HFFc6 (cell line): ENCODE measurements around the gene RNF150. TPM values are rescaled to one million over a fixed set of nuclear protein-coding genes. Genes with fewer than 3 reads are reported as not detected.

Experiments used
- DNase-seq: peaks from one replicate; pipeline ENCODE4 v3.0.0-alpha.2; 2018
- H3K27ac Mint-ChIP-seq: 2 replicates; pipeline ENCODE4 v1.8.0; 2020; ENCODE audit warnings: mild to moderate bottlenecking, mixed read lengths
- H3K27me3 Mint-ChIP-seq: 2 replicates; pipeline ENCODE4 v1.8.0; 2021; ENCODE audit warnings: mild to moderate bottlenecking, moderate library complexity, mixed read lengths; ENCODE audit not compliant: insufficient read depth
- H3K36me3 Mint-ChIP-seq: 2 replicates; pipeline ENCODE4 v1.8.0; 2021; ENCODE audit warnings: low read depth, mixed read lengths
- H3K4me1 Mint-ChIP-seq: 2 replicates; pipeline ENCODE4 v1.8.0; 2020; ENCODE audit warnings: low read depth, mixed read lengths
- H3K4me3 Mint-ChIP-seq: 2 replicates; pipeline ENCODE4 v1.8.0; 2020; ENCODE audit warnings: mild to moderate bottlenecking, moderate library complexity, mixed read lengths
- H3K9me3 Mint-ChIP-seq: 2 replicates; pipeline ENCODE4 v1.8.0; 2020; ENCODE audit warnings: mild to moderate bottlenecking, mixed read lengths
- total RNA-seq, 6 experiments: library from RNA; stranded (reverse); fragmentation: NEBNext Ultra II Directional; extraction: Animal tissue kit (Norgen Biotek cat#: 25700); gene quantifications; 2 replicates in 1 of 6; 3 replicates in 5 of 6; pipeline ENCODE4 v1.2.3, GENCODE V29; 2021
- TF ChIP-seq, protein P1 (sequence below): fragments of 200-600 bp; sonication (generic); IDR thresholded peaks from 2 replicates; pipeline ENCODE4 v1.5.0; 2021; ENCODE audit warnings: antibody characterized with exemption, mild to moderate bottlenecking

Gene RNF150
- total RNA-seq, 6 experiments from 2014 or later = 15.1 to 24.2 (median 20.7) TPM

DNA sequence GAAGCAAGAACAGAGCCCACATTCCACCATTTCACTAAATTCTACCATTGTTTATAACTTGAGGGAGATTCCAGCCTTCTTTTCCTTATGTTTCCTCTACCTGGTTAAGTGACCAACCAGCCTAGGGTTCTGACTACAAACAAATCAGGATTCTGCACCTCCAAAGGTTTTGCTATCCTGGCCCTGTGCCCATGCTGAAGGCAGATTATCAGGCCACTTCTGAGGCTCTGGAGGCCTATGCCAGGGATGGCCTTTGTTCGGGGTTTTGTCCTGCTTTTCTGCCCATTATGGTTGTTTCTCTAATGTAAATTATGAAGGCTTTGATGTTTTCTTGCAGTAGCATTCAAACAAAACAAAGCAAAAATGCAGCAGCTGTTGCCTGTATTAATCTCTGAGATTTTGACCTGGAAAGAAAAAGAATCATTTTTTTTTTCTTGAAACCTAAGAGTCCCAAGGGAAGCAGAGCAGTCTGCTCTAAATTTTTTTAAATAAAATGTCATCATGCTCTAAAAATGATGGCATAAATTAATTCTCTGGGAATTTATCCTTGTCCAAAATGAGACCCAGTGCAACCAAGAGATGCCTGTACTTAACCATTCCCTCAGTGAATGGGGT, 55.6 kb downstream of the RNF150 start:
- Mint-ChIP-seq H3K4me3 (no peak overlapping the region), H3K27me3 (no peaks in the 10 kb centered on the region), H3K36me3 (no peaks in the 10 kb centered on the region), H3K9me3 (no peaks in the 10 kb centered on the region; the same call in 1 of the 2 replicates), H3K4me1 (peaks cover 23% of the 10 kb centered on the region), H3K27ac (no peak overlapping the region)
- DNase-seq = no peak
- TF ChIP-seq, protein P1, sequence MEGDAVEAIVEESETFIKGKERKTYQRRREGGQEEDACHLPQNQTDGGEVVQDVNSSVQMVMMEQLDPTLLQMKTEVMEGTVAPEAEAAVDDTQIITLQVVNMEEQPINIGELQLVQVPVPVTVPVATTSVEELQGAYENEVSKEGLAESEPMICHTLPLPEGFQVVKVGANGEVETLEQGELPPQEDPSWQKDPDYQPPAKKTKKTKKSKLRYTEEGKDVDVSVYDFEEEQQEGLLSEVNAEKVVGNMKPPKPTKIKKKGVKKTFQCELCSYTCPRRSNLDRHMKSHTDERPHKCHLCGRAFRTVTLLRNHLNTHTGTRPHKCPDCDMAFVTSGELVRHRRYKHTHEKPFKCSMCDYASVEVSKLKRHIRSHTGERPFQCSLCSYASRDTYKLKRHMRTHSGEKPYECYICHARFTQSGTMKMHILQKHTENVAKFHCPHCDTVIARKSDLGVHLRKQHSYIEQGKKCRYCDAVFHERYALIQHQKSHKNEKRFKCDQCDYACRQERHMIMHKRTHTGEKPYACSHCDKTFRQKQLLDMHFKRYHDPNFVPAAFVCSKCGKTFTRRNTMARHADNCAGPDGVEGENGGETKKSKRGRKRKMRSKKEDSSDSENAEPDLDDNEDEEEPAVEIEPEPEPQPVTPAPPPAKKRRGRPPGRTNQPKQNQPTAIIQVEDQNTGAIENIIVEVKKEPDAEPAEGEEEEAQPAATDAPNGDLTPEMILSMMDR = 0 out of 2 replicates have a peak, but pooled peaks have one; percentile 9

DNA sequence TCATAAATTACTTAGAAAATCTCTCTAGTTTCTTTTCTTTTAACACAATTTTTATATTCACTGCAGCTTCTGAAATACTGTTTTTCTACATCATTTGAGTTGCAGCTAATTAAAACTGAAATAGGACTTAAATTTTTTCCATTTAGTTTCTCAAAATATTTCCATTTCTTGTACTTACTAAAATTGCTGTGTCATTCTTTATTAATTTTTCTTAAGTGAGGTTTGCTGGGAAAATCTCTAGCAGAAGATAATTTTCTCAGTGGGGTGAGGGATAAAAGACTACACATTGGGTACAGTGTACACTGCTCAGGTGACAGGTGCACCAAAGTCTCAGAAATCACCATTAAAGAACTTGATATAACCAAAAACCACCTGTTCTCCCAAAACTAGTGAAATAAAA, 57.7 kb downstream of the RNF150 start:
- Mint-ChIP-seq H3K4me1 (peaks cover 22% of the 10 kb centered on the region), H3K4me3 (no peak overlapping the region), H3K27ac (no peak overlapping the region), H3K36me3 (no peaks in the 10 kb centered on the region), H3K9me3 (no peaks in the 10 kb centered on the region; the same call in 1 of the 2 replicates), H3K27me3 (no peaks in the 10 kb centered on the region)
- DNase-seq = no peak
- TF ChIP-seq, protein P1 = no peak

DNA sequence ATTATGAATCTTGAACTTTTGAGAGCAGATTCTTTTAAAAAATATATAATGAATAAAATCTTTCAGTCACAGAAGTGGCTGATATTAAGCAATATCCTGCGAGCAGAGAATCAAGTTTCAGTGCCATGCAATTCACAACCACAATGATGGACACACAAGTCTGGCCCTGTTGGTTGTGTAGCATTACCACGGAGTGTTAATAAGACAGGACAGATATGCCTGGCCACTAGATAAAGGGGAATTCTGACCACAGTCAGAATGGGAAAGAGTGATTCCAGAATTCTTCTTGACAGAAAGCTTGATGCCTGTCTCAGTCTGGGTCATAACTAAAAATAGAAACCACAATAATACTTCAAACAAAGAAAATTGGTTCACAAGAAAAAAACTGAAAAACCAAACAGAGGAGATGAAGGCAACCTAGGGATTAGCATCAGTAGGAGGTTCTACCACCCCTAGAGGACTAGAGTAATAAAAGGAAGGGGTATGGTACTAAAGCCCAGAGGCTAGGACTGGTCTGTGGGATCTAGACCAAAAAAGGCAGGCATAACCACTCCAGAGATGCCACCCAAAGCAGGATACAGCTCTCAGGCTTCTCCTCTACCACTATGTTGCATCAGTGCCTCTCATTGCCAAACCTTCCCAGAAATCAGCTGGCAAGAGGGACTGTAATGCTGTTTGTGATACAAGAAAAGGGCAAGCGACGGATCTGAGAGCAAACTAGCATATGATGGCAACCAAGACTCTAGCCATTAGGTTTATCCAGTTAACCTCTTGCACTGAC, 59.0 kb downstream of the RNF150 start:
- H3K36me3 Mint-ChIP-seq = no peaks in the 10 kb centered on the region
- peaks cover 9% of the 10 kb centered on the region for H3K4me1 Mint-ChIP-seq
- no peak for DNase-seq
- no peaks in the 10 kb centered on the region; the same call in 1 of the 2 replicates for H3K9me3 Mint-ChIP-seq
- no peak overlapping the region for H3K4me3 Mint-ChIP-seq
- no peaks in the 10 kb centered on the region for H3K27me3 Mint-ChIP-seq
- TF ChIP-seq, protein P1 = no peak
- H3K27ac Mint-ChIP-seq = no peak overlapping the region

DNA sequence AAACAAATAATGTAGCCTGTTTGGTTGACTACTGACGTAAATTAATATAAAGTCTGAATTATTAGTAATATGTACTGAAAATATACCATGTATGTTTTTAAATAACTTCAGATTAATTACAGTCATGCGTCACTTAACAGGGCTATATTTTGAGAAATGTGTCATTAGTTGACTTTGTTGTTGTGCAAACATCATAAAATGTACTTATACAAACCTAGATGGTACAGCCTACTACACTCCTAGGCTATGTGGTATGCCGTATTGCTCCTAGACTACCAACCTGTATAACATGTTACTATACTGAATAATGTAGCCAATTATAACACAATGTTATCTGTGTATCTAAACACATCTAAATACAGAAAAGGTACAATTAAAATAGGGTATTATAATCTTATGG, 66.6 kb downstream of the RNF150 start:
- no peaks in the 10 kb centered on the region for H3K27me3 Mint-ChIP-seq
- H3K27ac Mint-ChIP-seq = no peak overlapping the region
- TF ChIP-seq, protein P1 = no peak
- no peaks in the 10 kb centered on the region for H3K9me3 Mint-ChIP-seq
- DNase-seq = no peak
- H3K36me3 Mint-ChIP-seq = peaks cover 4% of the 10 kb centered on the region; the same call in 1 of the 2 replicates
- no peak overlapping the region for H3K4me3 Mint-ChIP-seq
- peaks cover 10% of the 10 kb centered on the region for H3K4me1 Mint-ChIP-seq

DNA sequence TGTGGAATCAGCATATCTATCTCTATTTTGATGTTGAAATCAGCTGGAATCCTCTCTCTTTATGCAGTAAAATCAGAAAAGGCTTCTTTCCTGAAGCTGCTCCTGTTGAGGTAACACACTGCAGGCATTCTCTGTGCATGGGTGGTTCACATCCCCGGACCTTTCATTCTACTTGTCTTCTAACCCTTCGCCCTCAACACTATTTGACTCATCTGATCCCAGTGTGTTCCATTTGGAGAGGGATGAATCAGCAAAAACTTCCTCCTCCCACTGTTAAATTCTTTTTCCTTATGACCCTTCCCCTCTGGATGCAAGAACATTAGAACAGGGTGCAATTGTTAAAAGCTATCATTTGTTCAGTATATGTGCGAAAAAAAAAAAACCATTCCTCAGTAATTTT, 67.4 kb downstream of the RNF150 start:
- Mint-ChIP-seq H3K4me3 (no peak overlapping the region; the same call in 1 of the 2 replicates), H3K4me1 (peaks cover 10% of the 10 kb centered on the region), H3K27me3 (no peaks in the 10 kb centered on the region), H3K9me3 (no peaks in the 10 kb centered on the region), H3K36me3 (peaks cover 4% of the 10 kb centered on the region; the same call in 1 of the 2 replicates), H3K27ac (peak overlapping the region; percentile 46)
- TF ChIP-seq, protein P1 = no peak
- no peak for DNase-seq
